Uterus (tissue), 4 donors: ENCODE data around the gene NTRK3. TPM values are rescaled to one million over a fixed set of nuclear protein-coding genes. Genes with fewer than 3 reads are reported as not detected.

ENCODE experiments used
- DNase-seq, 2 donors: peaks; one replicate each; pipeline ENCODE4 v3.0.0-alpha.2; 2019 to 2020
- H3K27ac ChIP-seq, 2 donors: fragments of 200-600 bp; sonication (generic); 1 replicate in 1 of 2; 2 replicates in 1 of 2; pipeline ENCODE4 v1.5.1; 2016 to 2018
- H3K27me3 ChIP-seq, 2 donors: fragments of 200-600 bp; sonication (generic); one replicate each; pipeline ENCODE4 v1.5.1; 2018 to 2019; ENCODE audit warnings: control low read depth in 1 of 2
- H3K36me3 ChIP-seq, 2 donors: fragments of 200-600 bp; sonication (generic); one replicate each; pipeline ENCODE4 v1.5.1; 2019; ENCODE audit warnings: control low read depth in 1 of 2
- H3K4me1 ChIP-seq, 2 donors: fragments of 200-600 bp; sonication (generic); one replicate each; pipeline ENCODE4 v1.5.1; 2018 to 2019; ENCODE audit warnings: control low read depth in 1 of 2
- H3K4me3 ChIP-seq, 2 donors: fragments of 200-600 bp; sonication (generic); 1 replicate in 1 of 2; 2 replicates in 1 of 2; pipeline ENCODE4 v1.5.1; 2018 to 2019; ENCODE audit warnings: mild to moderate bottlenecking in 1 of 2
- H3K9me3 ChIP-seq, 2 donors: fragments of 200-600 bp; sonication (generic); one replicate each; pipeline ENCODE4 v1.5.1; 2019; ENCODE audit warnings: control low read depth in 1 of 2
- CTCF ChIP-seq, 4 experiments: fragments of 200-600 bp in 2 of 4; fragments of 450-650 bp in 2 of 4; sonication (generic) in 2 of 4; IDR thresholded peaks; one replicate each; pipeline ENCODE4 v1.5.1; 2016 to 2019; ENCODE audit warnings: antibody characterized with exemption in 4 of 4, mild to moderate bottlenecking in 2 of 4, moderate library complexity in 1 of 4
- POLR2A ChIP-seq, 2 donors: fragments of 450-650 bp; IDR thresholded peaks; one replicate each; pipeline ENCODE4 v1.6.1; 2016; ENCODE audit warnings: antibody characterized with exemption in 2 of 2, mild to moderate bottlenecking in 1 of 2, moderate library complexity in 1 of 2
- intact Hi-C: fragments of 100-400 bp; cut with DNase I; formaldehyde crosslinking; loops from one replicate; pipeline ENCODE4 v1.15.1; 2023; ENCODE audit warnings: low total_unique reads
- total RNA-seq, 4 donors: library from RNA; depleted of rRNA in 3 of 4; stranded (reverse); fragments of >200 nt in 3 of 4; gene quantifications; one replicate each; pipeline versions ENCODE4 v1.1.0 to v1.2.4, GENCODE V29; 2014 to 2023
- donor health status: DM: yes; HTN: yes; CAD: no.

NTRK3 gene
- total RNA-seq, 4 donors from 2014 or later: 6.9 to 47.0 (median 32.5) TPM

- Histone ChIP-seq H3K36me3 (no peaks in the 10 kb centered on the region), H3K4me1 (peaks cover 0 to 5% of the 10 kb centered on the region in 2 donors), H3K4me3 (no peak overlapping the region), H3K27me3 (no peaks in the 10 kb centered on the region), H3K9me3 (no peaks in the 10 kb centered on the region), H3K27ac (peak overlapping the region in 1 of 2 donors; percentile 51)
- intact Hi-C loops: no loop called here
- TF ChIP-seq POLR2A (IDR thresholded peaks at IDR 0.05): no peak
- peak; percentile 85 to 97 (median 92) for TF ChIP-seq CTCF (IDR thresholded peaks at IDR 0.05)
- peak; percentile 74 to 82 for DNase-seq
Observed at GRCh38 chr15:88246666-88247446, 9.7 kb downstream of the NTRK3 start.

- Histone ChIP-seq H3K36me3 (no peaks in the 10 kb centered on the region), H3K4me1 (peaks cover 0 to 5% of the 10 kb centered on the region in 2 donors), H3K27me3 (no peaks in the 10 kb centered on the region), H3K9me3 (no peaks in the 10 kb centered on the region), H3K27ac (no peak overlapping the region), H3K4me3 (no peak overlapping the region)
- no peak for DNase-seq
- intact Hi-C loops: no loop called here
- TF ChIP-seq CTCF (IDR thresholded peaks at IDR 0.05) (no peak), POLR2A (IDR thresholded peaks at IDR 0.05) (no peak)
Observed at GRCh38 chr15:88246081-88246480, 10.5 kb downstream of the NTRK3 start.

- Histone ChIP-seq H3K9me3 (no peaks in the 10 kb centered on the region), H3K27me3 (no peaks in the 10 kb centered on the region), H3K27ac (no peak overlapping the region), H3K36me3 (no peaks in the 10 kb centered on the region), H3K4me3 (no peak overlapping the region), H3K4me1 (peaks cover 0 to 5% of the 10 kb centered on the region in 2 donors)
- TF ChIP-seq POLR2A (IDR thresholded peaks at IDR 0.05) (no peak), CTCF (IDR thresholded peaks at IDR 0.05) (peak; percentile 15 to 36 (median 22))
- intact Hi-C loops: no loop called here
- no peak for DNase-seq
Observed at GRCh38 chr15:88243895-88244787, 12.4 kb downstream of the NTRK3 start.

GRCh38 chr15:88242586-88243555, 13.7 kb downstream of the NTRK3 start:
- no peaks in the 10 kb centered on the region for H3K4me1 ChIP-seq
- H3K36me3 ChIP-seq: no peaks in the 10 kb centered on the region
- H3K27me3 ChIP-seq: no peaks in the 10 kb centered on the region
- no peak overlapping the region for H3K4me3 ChIP-seq
- intact Hi-C loops: no loop called here
- DNase-seq: no peak
- H3K27ac ChIP-seq: no peak overlapping the region
- no peaks in the 10 kb centered on the region for H3K9me3 ChIP-seq
- no peak for TF ChIP-seq POLR2A (IDR thresholded peaks at IDR 0.05)
- TF ChIP-seq CTCF (IDR thresholded peaks at IDR 0.05): no peak
